ENCODE measurements around the gene IFNA6. TPM values are rescaled to one million over a fixed set of nuclear protein-coding genes. Genes with fewer than 3 reads are reported as not detected.

The IFNA6 gene
- total RNA-seq (2021; ENCODE audit: unreplicated experiment) (not detected), Bru-seq, nascent RNA (not detected), BruChase-seq, experiment 1, labeled RNA remaining after a 2-hour chase (not detected), BruChase-seq, experiment 2, labeled RNA remaining after a 6-hour chase (not detected)
- not detected for polyA plus RNA-seq (2012; ENCODE audit: insufficient read length)
- long read RNA-seq = 0 reads

DNA sequence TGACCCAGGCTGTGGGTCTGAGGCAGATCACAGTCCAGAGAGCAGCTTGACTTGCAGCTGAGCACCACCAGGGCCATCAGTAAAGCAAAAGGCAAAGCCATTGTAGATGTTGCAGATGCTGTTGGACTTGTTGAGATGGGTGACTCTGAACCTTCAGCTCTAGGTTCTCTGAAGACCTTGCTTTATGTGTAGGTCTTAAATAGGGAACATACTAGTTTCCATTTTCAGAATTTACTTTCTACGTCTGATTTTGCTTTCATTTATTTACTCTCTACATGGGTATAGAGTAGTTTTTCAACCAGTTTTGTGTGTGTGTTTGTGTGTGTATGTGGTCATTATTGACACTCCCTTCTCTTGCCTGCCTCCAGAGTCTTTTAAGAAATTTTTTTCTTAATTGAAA lies at the start of gene IFNA6:
TSS of gene IFNA6 (minus strand) at position 101 of the 400 bp plus-strand sequence. CDS start at position 101, 0 bp downstream.
- DNase-seq (ENCODE audit: low read depth, low spot score) = no peak
- Histone ChIP-seq H3K36me3 (ENCODE audit: control insufficient read depth, insufficient read depth, low read length) (no peaks in the 10 kb centered on the region), H3K4me3 (ENCODE audit: low read depth in 2 of 2, low read length in 2 of 2) (no peak within 1 kb of the TSS), H3K9me3 (ENCODE audit: control insufficient read depth, insufficient read depth, low read depth, low read length) (no peaks in the 10 kb centered on the region), H3K4me1 (ENCODE audit: control insufficient read depth, insufficient read depth, low read length) (no peaks in the 10 kb centered on the region), H3K27ac (ENCODE audit: low read length) (no peak within 1 kb of the TSS), H3K27me3 (ENCODE audit: control insufficient read depth, insufficient read depth, low read length) (no peaks in the 10 kb centered on the region)
- no peak for TF ChIP-seq TCF7L2 (IDR thresholded peaks at IDR 0.05; ENCODE audit: low read depth, low read length)
- TF ChIP-seq, protein P1, sequence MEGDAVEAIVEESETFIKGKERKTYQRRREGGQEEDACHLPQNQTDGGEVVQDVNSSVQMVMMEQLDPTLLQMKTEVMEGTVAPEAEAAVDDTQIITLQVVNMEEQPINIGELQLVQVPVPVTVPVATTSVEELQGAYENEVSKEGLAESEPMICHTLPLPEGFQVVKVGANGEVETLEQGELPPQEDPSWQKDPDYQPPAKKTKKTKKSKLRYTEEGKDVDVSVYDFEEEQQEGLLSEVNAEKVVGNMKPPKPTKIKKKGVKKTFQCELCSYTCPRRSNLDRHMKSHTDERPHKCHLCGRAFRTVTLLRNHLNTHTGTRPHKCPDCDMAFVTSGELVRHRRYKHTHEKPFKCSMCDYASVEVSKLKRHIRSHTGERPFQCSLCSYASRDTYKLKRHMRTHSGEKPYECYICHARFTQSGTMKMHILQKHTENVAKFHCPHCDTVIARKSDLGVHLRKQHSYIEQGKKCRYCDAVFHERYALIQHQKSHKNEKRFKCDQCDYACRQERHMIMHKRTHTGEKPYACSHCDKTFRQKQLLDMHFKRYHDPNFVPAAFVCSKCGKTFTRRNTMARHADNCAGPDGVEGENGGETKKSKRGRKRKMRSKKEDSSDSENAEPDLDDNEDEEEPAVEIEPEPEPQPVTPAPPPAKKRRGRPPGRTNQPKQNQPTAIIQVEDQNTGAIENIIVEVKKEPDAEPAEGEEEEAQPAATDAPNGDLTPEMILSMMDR (IDR thresholded peaks at IDR 0.05) = no peak
- no peak for TF ChIP-seq SIN3A (IDR thresholded peaks at IDR 0.05; ENCODE audit: borderline replicate concordance, insufficient read depth, low read depth, low read length)
- TF ChIP-seq POLR2AphosphoS5 (IDR thresholded peaks at IDR 0.05; ENCODE audit: low read depth, low read length) = no peak
- TF ChIP-seq, protein P2, sequence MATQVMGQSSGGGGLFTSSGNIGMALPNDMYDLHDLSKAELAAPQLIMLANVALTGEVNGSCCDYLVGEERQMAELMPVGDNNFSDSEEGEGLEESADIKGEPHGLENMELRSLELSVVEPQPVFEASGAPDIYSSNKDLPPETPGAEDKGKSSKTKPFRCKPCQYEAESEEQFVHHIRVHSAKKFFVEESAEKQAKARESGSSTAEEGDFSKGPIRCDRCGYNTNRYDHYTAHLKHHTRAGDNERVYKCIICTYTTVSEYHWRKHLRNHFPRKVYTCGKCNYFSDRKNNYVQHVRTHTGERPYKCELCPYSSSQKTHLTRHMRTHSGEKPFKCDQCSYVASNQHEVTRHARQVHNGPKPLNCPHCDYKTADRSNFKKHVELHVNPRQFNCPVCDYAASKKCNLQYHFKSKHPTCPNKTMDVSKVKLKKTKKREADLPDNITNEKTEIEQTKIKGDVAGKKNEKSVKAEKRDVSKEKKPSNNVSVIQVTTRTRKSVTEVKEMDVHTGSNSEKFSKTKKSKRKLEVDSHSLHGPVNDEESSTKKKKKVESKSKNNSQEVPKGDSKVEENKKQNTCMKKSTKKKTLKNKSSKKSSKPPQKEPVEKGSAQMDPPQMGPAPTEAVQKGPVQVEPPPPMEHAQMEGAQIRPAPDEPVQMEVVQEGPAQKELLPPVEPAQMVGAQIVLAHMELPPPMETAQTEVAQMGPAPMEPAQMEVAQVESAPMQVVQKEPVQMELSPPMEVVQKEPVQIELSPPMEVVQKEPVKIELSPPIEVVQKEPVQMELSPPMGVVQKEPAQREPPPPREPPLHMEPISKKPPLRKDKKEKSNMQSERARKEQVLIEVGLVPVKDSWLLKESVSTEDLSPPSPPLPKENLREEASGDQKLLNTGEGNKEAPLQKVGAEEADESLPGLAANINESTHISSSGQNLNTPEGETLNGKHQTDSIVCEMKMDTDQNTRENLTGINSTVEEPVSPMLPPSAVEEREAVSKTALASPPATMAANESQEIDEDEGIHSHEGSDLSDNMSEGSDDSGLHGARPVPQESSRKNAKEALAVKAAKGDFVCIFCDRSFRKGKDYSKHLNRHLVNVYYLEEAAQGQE (IDR thresholded peaks at IDR 0.05; ENCODE audit: insufficient read depth in 1 of 2, low read depth in 2 of 2, low read length in 1 of 2) = no peak
- intact Hi-C loops (cut with micrococcal nuclease; ENCODE audit: unreplicated experiment) = no loop called here
- POLR2A ChIA-PET = no interaction called here
- BruUV-seq (replicated peaks) = no TSS peak
- no peak for ATAC-seq
- CTCF ChIA-PET = no interaction called here
- in situ Hi-C loops (cut with HindIII; ENCODE audit: low pct_unique_long_range_greater_than_20kb, low sequenced_read_pairs) = no loop called here

DNA sequence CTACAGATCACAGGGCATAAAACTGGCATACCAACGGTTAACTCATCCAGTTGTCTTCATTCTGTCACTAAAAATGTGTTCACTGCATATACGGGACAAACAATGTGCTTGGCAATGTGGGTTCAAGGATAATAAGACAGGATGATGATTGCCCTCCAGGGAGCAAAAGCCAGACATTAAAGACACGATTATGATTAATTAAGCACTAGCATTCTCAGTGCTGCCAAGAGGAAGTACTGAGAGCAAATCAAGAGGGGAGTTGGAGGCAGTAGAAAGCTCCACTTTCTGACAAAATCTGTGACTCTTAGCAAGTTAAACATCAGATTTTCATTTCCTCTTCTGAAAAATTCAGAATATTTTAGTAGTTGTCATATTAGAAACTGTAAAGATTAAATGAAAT lies 49.3 kb upstream of the IFNA6 start:
- ChIA-PET POLR2A (no interaction called here), CTCF (no interaction called here)
- Histone ChIP-seq H3K27ac (ENCODE audit: low read length) (no peak overlapping the region), H3K4me1 (ENCODE audit: control insufficient read depth, insufficient read depth, low read length) (no peaks in the 10 kb centered on the region), H3K9me3 (ENCODE audit: control insufficient read depth, insufficient read depth, low read depth, low read length) (no peaks in the 10 kb centered on the region), H3K27me3 (ENCODE audit: control insufficient read depth, insufficient read depth, low read length) (no peaks in the 10 kb centered on the region), H3K4me3 (ENCODE audit: low read depth in 2 of 2, low read length in 2 of 2) (no peak overlapping the region), H3K36me3 (ENCODE audit: control insufficient read depth, insufficient read depth, low read length) (no peaks in the 10 kb centered on the region; the same call in 1 of the 2 replicates)
- DNase-seq (ENCODE audit: low read depth, low spot score) (no peak), ATAC-seq (no peak)
- intact Hi-C loops (cut with micrococcal nuclease; ENCODE audit: unreplicated experiment) = loop anchor here (5.0 kb wide), 1 partner anchor 73 kb away; no protein-coding TSS in a partner anchor
- in situ Hi-C loops (cut with HindIII; ENCODE audit: low pct_unique_long_range_greater_than_20kb, low sequenced_read_pairs) = no loop called here
- no peak for TF ChIP-seq SIN3A (IDR thresholded peaks at IDR 0.05; ENCODE audit: borderline replicate concordance, insufficient read depth, low read depth, low read length)
- TF ChIP-seq POLR2AphosphoS5 (IDR thresholded peaks at IDR 0.05; ENCODE audit: low read depth, low read length) = no peak
- TF ChIP-seq, protein P1 (IDR thresholded peaks at IDR 0.05) = no peak
- TF ChIP-seq TCF7L2 (IDR thresholded peaks at IDR 0.05; ENCODE audit: low read depth, low read length) = no peak
- TF ChIP-seq, protein P2 (IDR thresholded peaks at IDR 0.05; ENCODE audit: insufficient read depth in 1 of 2, low read depth in 2 of 2, low read length in 1 of 2) = no peak
- BruUV-seq (replicated peaks) = no TSS peak

All from Panc1 (cell line).